Skeletal muscle satellite cell (primary cell): ENCODE results near the gene EN2.

Experiments used
- H3K27me3 ChIP-seq: 2 replicates; pipeline ENCODE4 v1.7.0; 2013; ENCODE audit warnings: low read length; ENCODE audit not compliant: control insufficient read depth, insufficient read depth
- H3K36me3 ChIP-seq: 2 replicates; pipeline ENCODE4 v1.7.0; 2013; ENCODE audit warnings: mild to moderate bottlenecking, control low read depth, low read length; ENCODE audit not compliant: insufficient read depth
- H3K4me1 ChIP-seq: 2 replicates; pipeline ENCODE4 v1.7.0; 2013; ENCODE audit warnings: low read length; ENCODE audit not compliant: control insufficient read depth, insufficient read depth
- H3K4me2 ChIP-seq: 2 replicates; pipeline ENCODE4 v1.7.0; 2013; ENCODE audit warnings: mild to moderate bottlenecking, low read length
- H3K4me3 ChIP-seq: 2 replicates; pipeline ENCODE4 v1.7.0; 2013; ENCODE audit warnings: low read length
- H3K9ac ChIP-seq: 2 replicates; pipeline ENCODE4 v1.7.0; 2013; ENCODE audit warnings: mild to moderate bottlenecking, low read depth, low read length, moderate library complexity
- H3K9me3 ChIP-seq: replicated peaks from 2 replicates; pipeline ENCODE4 v1.7.0; 2013; ENCODE audit warnings: mild to moderate bottlenecking, control low read depth, low read length

The EN2 gene

GRCh38 chr7:155428171-155428834 lies 29.6 kb upstream of the EN2 start:
- Histone ChIP-seq H3K9ac (no peak overlapping the region), H3K27me3 (peaks cover 16% of the 10 kb centered on the region), H3K4me1 (no peaks in the 10 kb centered on the region), H3K9me3 (no peaks in the 10 kb centered on the region), H3K4me3 (no peak overlapping the region), H3K36me3 (no peaks in the 10 kb centered on the region), H3K4me2 (no peak overlapping the region)

- Histone ChIP-seq H3K4me3 (no peak overlapping the region), H3K9me3 (no peaks in the 10 kb centered on the region), H3K36me3 (no peaks in the 10 kb centered on the region), H3K9ac (no peak overlapping the region), H3K4me2 (no peak overlapping the region), H3K27me3 (peaks cover 16% of the 10 kb centered on the region), H3K4me1 (no peaks in the 10 kb centered on the region)
Observed at GRCh38 chr7:155429651-155430050, 28.3 kb upstream of the EN2 start.

- Histone ChIP-seq H3K36me3 (no peaks in the 10 kb centered on the region), H3K9me3 (no peaks in the 10 kb centered on the region), H3K27me3 (peaks cover 14% of the 10 kb centered on the region), H3K4me2 (no peak overlapping the region), H3K4me1 (no peaks in the 10 kb centered on the region), H3K9ac (no peak overlapping the region), H3K4me3 (no peak overlapping the region)
Observed at GRCh38 chr7:155430606-155431005, 27.3 kb upstream of the EN2 start.

GRCh38 chr7:155431231-155431630 lies 26.7 kb upstream of the EN2 start:
- H3K4me2 ChIP-seq, result no peak overlapping the region
- no peak overlapping the region for H3K4me3 ChIP-seq
- no peak overlapping the region for H3K9ac ChIP-seq
- no peaks in the 10 kb centered on the region for H3K4me1 ChIP-seq
- H3K36me3 ChIP-seq, result no peaks in the 10 kb centered on the region
- H3K9me3 ChIP-seq, result no peaks in the 10 kb centered on the region
- H3K27me3 ChIP-seq, result peaks cover 15% of the 10 kb centered on the region

GRCh38 chr7:155431711-155432110 lies 26.2 kb upstream of the EN2 start:
- H3K9me3 ChIP-seq, result no peaks in the 10 kb centered on the region
- H3K36me3 ChIP-seq, result no peaks in the 10 kb centered on the region
- peaks cover 14% of the 10 kb centered on the region for H3K27me3 ChIP-seq
- no peak overlapping the region for H3K4me3 ChIP-seq
- no peak overlapping the region for H3K4me2 ChIP-seq
- no peaks in the 10 kb centered on the region for H3K4me1 ChIP-seq
- H3K9ac ChIP-seq, result no peak overlapping the region

- Histone ChIP-seq H3K4me3 (no peak overlapping the region), H3K36me3 (no peaks in the 10 kb centered on the region), H3K4me1 (no peaks in the 10 kb centered on the region), H3K4me2 (no peak overlapping the region), H3K9ac (no peak overlapping the region), H3K9me3 (no peaks in the 10 kb centered on the region), H3K27me3 (peaks cover 21% of the 10 kb centered on the region)
Observed at GRCh38 chr7:155435110-155435509, 22.8 kb upstream of the EN2 start.

GRCh38 chr7:155437836-155438235 lies 20.1 kb upstream of the EN2 start:
- H3K4me2 ChIP-seq, result no peak overlapping the region
- H3K9me3 ChIP-seq, result no peaks in the 10 kb centered on the region
- no peaks in the 10 kb centered on the region for H3K36me3 ChIP-seq
- no peak overlapping the region for H3K4me3 ChIP-seq
- no peaks in the 10 kb centered on the region for H3K4me1 ChIP-seq
- peaks cover 27% of the 10 kb centered on the region for H3K27me3 ChIP-seq
- H3K9ac ChIP-seq, result no peak overlapping the region

- Histone ChIP-seq H3K4me1 (no peaks in the 10 kb centered on the region), H3K4me3 (no peak overlapping the region), H3K36me3 (no peaks in the 10 kb centered on the region), H3K4me2 (no peak overlapping the region), H3K9me3 (no peaks in the 10 kb centered on the region), H3K9ac (no peak overlapping the region), H3K27me3 (peaks cover 31% of the 10 kb centered on the region)
Observed at GRCh38 chr7:155438777-155439176, 19.2 kb upstream of the EN2 start.

- no peak overlapping the region for H3K9ac ChIP-seq
- H3K9me3 ChIP-seq, result no peaks in the 10 kb centered on the region
- no peak overlapping the region for H3K4me3 ChIP-seq
- no peaks in the 10 kb centered on the region for H3K4me1 ChIP-seq
- H3K4me2 ChIP-seq, result no peak overlapping the region
- peaks cover 31% of the 10 kb centered on the region for H3K27me3 ChIP-seq
- no peaks in the 10 kb centered on the region for H3K36me3 ChIP-seq
Observed at GRCh38 chr7:155439311-155440017, 18.5 kb upstream of the EN2 start.

- Histone ChIP-seq H3K9me3 (no peaks in the 10 kb centered on the region), H3K27me3 (peaks cover 31% of the 10 kb centered on the region), H3K4me1 (no peaks in the 10 kb centered on the region), H3K9ac (no peak overlapping the region), H3K36me3 (no peaks in the 10 kb centered on the region), H3K4me3 (no peak overlapping the region), H3K4me2 (no peak overlapping the region)
Observed at GRCh38 chr7:155440018-155440410, 17.9 kb upstream of the EN2 start.

- Histone ChIP-seq H3K36me3 (no peaks in the 10 kb centered on the region), H3K9ac (no peak overlapping the region), H3K9me3 (no peaks in the 10 kb centered on the region), H3K4me3 (no peak overlapping the region), H3K4me2 (no peak overlapping the region), H3K27me3 (peaks cover 27% of the 10 kb centered on the region), H3K4me1 (no peaks in the 10 kb centered on the region)
Observed at GRCh38 chr7:155441856-155442255, 16.1 kb upstream of the EN2 start.

GRCh38 chr7:155444746-155445145 lies 13.2 kb upstream of the EN2 start:
- Histone ChIP-seq H3K9ac (no peak overlapping the region), H3K4me3 (no peak overlapping the region), H3K4me1 (no peaks in the 10 kb centered on the region), H3K36me3 (no peaks in the 10 kb centered on the region), H3K9me3 (no peaks in the 10 kb centered on the region), H3K4me2 (no peak overlapping the region), H3K27me3 (peaks cover 47% of the 10 kb centered on the region)
